Chondrocyte (in vitro differentiated cells): ENCODE results near the gene SRGAP1. TPM values are rescaled to one million over a fixed set of nuclear protein-coding genes. Genes with fewer than 3 reads are reported as not detected.

Experiments
- DNase-seq: peaks from one replicate; pipeline ENCODE4 v3.0.0; 2021; ENCODE audit warnings: mixed read lengths, low spot score
- H3K27ac Mint-ChIP-seq: one replicate; pipeline ENCODE4 v1.8.0; 2021; ENCODE audit warnings: mild to moderate bottlenecking, moderate library complexity, mixed read lengths; ENCODE audit not compliant: unreplicated experiment
- H3K27me3 Mint-ChIP-seq: 2 replicates; pipeline ENCODE4 v1.8.0; 2021; ENCODE audit warnings: low read depth, mixed read lengths
- H3K36me3 Mint-ChIP-seq: 2 replicates; pipeline ENCODE4 v1.8.0; 2021; ENCODE audit warnings: low read depth, mixed read lengths
- H3K4me1 Mint-ChIP-seq: 2 replicates; pipeline ENCODE4 v1.8.0; 2021; ENCODE audit warnings: low read depth, mild to moderate bottlenecking, mixed read lengths
- H3K4me3 Mint-ChIP-seq: one replicate; pipeline ENCODE4 v1.8.0; 2021; ENCODE audit warnings: mild to moderate bottlenecking, moderate library complexity, mixed read lengths; ENCODE audit not compliant: unreplicated experiment
- H3K9me3 Mint-ChIP-seq: 2 replicates; pipeline ENCODE4 v1.8.0; 2021; ENCODE audit warnings: low read depth, mixed read lengths
- total RNA-seq: library from RNA; stranded (reverse); gene quantifications from 3 replicates; pipeline ENCODE4 v1.2.1, GENCODE V29; 2021
- TF ChIP-seq, protein P1 (sequence below): fragments of 200-600 bp; sonication (generic); IDR thresholded peaks from 2 replicates; pipeline ENCODE4 v1.5.0; 2021; ENCODE audit warnings: antibody characterized with exemption, mild to moderate bottlenecking, moderate library complexity

Gene SRGAP1
- total RNA-seq, 1 donor from 2014 or later, result 13.2 TPM

DNA sequence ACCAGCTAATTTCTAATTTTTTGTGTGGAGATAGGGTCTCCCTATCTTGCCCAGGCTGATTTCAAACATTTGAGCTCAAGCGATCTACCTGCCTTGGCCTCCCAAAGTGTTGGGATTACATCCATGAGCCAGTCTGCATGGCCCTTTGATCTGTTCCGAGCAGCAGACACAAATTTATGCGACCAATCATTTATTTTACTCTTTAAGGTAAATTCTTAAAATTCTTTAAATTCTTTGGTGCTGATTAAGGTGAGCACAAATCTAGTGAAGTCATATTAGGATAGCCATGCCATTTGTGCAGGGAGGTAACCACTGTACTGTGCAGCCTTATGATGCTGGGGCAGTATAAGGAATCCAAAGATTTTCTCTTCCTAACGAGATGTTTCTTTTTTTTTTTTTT, 135.7 kb downstream of the SRGAP1 start:
- H3K36me3 Mint-ChIP-seq, result peaks cover 4% of the 10 kb centered on the region
- H3K9me3 Mint-ChIP-seq, result peaks cover 6% of the 10 kb centered on the region
- DNase-seq, result no peak
- TF ChIP-seq, protein P1, sequence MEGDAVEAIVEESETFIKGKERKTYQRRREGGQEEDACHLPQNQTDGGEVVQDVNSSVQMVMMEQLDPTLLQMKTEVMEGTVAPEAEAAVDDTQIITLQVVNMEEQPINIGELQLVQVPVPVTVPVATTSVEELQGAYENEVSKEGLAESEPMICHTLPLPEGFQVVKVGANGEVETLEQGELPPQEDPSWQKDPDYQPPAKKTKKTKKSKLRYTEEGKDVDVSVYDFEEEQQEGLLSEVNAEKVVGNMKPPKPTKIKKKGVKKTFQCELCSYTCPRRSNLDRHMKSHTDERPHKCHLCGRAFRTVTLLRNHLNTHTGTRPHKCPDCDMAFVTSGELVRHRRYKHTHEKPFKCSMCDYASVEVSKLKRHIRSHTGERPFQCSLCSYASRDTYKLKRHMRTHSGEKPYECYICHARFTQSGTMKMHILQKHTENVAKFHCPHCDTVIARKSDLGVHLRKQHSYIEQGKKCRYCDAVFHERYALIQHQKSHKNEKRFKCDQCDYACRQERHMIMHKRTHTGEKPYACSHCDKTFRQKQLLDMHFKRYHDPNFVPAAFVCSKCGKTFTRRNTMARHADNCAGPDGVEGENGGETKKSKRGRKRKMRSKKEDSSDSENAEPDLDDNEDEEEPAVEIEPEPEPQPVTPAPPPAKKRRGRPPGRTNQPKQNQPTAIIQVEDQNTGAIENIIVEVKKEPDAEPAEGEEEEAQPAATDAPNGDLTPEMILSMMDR, result no peak
- no peak overlapping the region for H3K4me3 Mint-ChIP-seq
- no peaks in the 10 kb centered on the region for H3K27me3 Mint-ChIP-seq
- no peak overlapping the region for H3K27ac Mint-ChIP-seq
- peaks cover 43% of the 10 kb centered on the region for H3K4me1 Mint-ChIP-seq

DNA sequence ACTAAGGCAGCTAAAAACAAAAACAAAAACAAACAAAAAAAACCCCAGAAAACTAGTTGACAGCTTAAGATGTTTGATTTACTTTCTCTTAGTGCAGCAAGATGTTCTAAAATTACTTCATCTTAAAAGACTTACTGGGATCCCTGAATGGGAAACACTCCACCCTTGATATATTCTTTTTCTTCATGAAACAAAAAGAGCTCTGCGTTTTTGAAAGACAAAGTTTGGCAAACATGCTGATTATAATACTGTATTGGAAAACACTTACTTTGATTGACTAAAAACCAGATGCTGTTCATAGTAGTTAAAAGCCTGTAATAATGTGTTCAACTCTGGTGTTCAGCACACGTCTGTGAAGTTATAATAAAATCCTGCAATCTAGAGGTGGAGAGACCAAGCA, 136.8 kb downstream of the SRGAP1 start:
- Mint-ChIP-seq H3K4me1 (peaks cover 43% of the 10 kb centered on the region), H3K36me3 (peaks cover 7% of the 10 kb centered on the region), H3K27ac (no peak overlapping the region), H3K4me3 (no peak overlapping the region), H3K27me3 (no peaks in the 10 kb centered on the region), H3K9me3 (peaks cover 6% of the 10 kb centered on the region)
- no peak for DNase-seq
- TF ChIP-seq, protein P1, result no peak

DNA sequence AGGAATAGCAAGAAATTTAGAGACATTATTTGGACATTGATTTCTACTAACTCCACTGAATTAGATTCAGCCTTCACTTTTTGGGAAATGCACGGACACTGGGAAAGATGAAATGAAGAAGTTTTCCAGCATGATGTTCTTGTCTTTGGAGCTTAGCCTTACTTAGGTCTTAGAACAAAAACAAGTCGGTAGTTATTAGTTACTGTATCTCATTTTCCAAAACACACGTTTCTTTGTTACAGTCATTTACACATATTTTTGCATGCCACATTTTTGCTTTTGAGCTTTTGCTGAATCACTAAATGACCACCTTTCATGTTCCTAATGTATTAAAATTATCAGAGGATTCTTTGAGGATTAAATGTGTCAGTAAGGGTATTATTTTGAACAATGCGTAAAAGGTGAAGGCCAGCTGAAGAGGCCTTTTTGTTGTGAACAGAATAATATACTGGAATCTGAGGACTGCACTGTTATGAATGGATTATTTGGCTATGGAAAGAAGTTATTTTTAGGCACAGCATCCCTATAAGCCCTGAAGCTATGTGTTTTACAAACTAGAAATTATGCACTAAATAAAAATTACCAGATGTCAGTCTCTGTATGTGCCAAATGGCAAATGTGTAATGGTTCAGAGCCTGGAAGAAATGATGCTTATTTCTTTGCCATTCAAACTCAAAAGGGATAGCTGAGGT, 138.2 kb downstream of the SRGAP1 start:
- TF ChIP-seq, protein P1, result no peak
- peaks cover 6% of the 10 kb centered on the region for H3K9me3 Mint-ChIP-seq
- H3K36me3 Mint-ChIP-seq, result peaks cover 9% of the 10 kb centered on the region
- no peaks in the 10 kb centered on the region for H3K27me3 Mint-ChIP-seq
- no peak overlapping the region for H3K27ac Mint-ChIP-seq
- no peak overlapping the region for H3K4me3 Mint-ChIP-seq
- H3K4me1 Mint-ChIP-seq, result peaks cover 39% of the 10 kb centered on the region
- no peak for DNase-seq

DNA sequence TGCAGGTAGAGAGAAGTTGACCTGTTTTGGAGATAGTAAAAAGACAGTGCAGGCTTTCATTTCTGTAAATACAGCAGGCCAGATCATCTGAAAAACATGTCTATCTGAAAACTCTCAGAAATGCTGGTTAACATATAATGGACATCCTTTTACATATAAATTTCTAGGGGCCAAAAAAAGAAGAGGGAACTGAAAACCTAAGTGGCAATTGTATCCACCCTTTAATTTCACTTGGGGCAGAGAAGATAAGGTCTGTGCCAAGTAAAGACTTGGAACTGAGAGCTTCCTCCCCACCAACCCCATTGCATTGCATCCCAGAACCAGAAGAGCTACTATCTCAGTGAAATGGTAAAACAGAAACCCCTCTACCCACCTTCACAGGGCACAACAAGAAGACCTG, 141.0 kb downstream of the SRGAP1 start:
- H3K9me3 Mint-ChIP-seq, result no peaks in the 10 kb centered on the region

DNA sequence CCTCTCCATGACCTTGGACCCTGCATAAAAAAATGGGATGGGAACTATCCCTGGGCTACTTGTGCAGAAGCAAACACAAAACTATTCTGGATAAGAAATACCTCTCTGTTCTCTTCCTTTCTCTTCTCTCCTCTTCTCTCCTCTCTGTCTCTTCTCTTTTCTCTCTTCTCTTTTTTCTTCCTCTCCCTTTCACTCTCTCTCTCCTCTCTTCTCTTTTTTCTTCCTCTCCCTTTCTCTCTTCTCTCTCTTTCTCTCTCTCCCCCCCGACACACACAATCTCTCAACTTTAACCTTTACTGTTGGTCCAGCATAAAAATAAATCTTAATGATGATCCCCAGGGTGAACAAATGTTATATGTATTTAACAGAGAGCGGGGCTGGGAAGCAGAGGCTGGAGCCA, 141.4 kb downstream of the SRGAP1 start:
- Mint-ChIP-seq H3K4me1 (peaks cover 42% of the 10 kb centered on the region), H3K4me3 (no peak overlapping the region), H3K27ac (no peak overlapping the region), H3K36me3 (peaks cover 5% of the 10 kb centered on the region), H3K9me3 (no peaks in the 10 kb centered on the region), H3K27me3 (no peaks in the 10 kb centered on the region)
- TF ChIP-seq, protein P1, result no peak
- DNase-seq, result no peak

More for the DNA sequence above, 141.0 kb downstream of the SRGAP1 start:
- TF ChIP-seq, protein P1, result no peak
- Mint-ChIP-seq H3K36me3 (peaks cover 7% of the 10 kb centered on the region), H3K4me3 (no peak overlapping the region), H3K27me3 (no peaks in the 10 kb centered on the region), H3K27ac (no peak overlapping the region), H3K4me1 (peaks cover 37% of the 10 kb centered on the region)
- DNase-seq, result no peak
